Keratinocyte (primary cell): ENCODE results near the gene BPGM.
"Not testable (repeated sequence)": the region's sequence is repeated elsewhere in the genome, so short reads cannot be mapped to it uniquely, and the experiment has no call there.

Source experiments
- EZH2 ChIP-seq: IDR thresholded peaks from one replicate; pipeline ENCODE4 v1.6.1; 2012; ENCODE audit warnings: inconsistent platforms, mild to moderate bottlenecking, low read length, moderate library complexity
- TF ChIP-seq, protein P1 (sequence below), 3 experiments: IDR thresholded peaks in 1 of 3; conservative IDR thresholded peaks in 1 of 3; optimal IDR thresholded peaks in 1 of 3; 2 replicates in 2 of 3; 3 replicates in 1 of 3; pipeline versions ENCODE3 to v1.5.1; 2011; ENCODE audit warnings: low read length in 3 of 3, mild to moderate bottlenecking in 3 of 3, moderate library complexity in 2 of 3, control low read depth in 1 of 3, inconsistent platforms in 1 of 3; ENCODE audit not compliant: insufficient read depth in 2 of 3; ENCODE audit errors: extremely low read depth in 1 of 3

- TF ChIP-seq, protein P1, sequence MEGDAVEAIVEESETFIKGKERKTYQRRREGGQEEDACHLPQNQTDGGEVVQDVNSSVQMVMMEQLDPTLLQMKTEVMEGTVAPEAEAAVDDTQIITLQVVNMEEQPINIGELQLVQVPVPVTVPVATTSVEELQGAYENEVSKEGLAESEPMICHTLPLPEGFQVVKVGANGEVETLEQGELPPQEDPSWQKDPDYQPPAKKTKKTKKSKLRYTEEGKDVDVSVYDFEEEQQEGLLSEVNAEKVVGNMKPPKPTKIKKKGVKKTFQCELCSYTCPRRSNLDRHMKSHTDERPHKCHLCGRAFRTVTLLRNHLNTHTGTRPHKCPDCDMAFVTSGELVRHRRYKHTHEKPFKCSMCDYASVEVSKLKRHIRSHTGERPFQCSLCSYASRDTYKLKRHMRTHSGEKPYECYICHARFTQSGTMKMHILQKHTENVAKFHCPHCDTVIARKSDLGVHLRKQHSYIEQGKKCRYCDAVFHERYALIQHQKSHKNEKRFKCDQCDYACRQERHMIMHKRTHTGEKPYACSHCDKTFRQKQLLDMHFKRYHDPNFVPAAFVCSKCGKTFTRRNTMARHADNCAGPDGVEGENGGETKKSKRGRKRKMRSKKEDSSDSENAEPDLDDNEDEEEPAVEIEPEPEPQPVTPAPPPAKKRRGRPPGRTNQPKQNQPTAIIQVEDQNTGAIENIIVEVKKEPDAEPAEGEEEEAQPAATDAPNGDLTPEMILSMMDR (optimal IDR thresholded peaks at IDR 0.05 in 1 of 3, IDR thresholded peaks at IDR 0.05 in 1 of 3, conservative IDR thresholded peaks at IDR 0.05 in 1 of 3; ENCODE audit: extremely low read depth in 1 of 3, insufficient read depth in 2 of 3, low read length in 3 of 3), result not testable (repeated sequence)
- TF ChIP-seq EZH2, result not testable (repeated sequence)
Observed at GRCh38 chr7:134689550-134689949, 42.9 kb downstream of the BPGM start.
